GM12878 (cell line): ENCODE data around the gene INSIG1. TPM values are rescaled to one million over a fixed set of nuclear protein-coding genes. Genes with fewer than 3 reads are reported as not detected.

Experiments
- ATAC-seq: fragments of 200-7000 bp; cut with Tn5 transposase; 3 replicates; pipeline ENCODE4 v1.9.1; 2020; ENCODE audit warnings: mild to moderate bottlenecking, moderate library complexity
- BruUV-seq: library from RNA; stranded (reverse); fragments of 400-500 nt; replicated peaks from 2 replicates; lab custom pipeline; 2021; lab: Mats Ljungman, UMichigan
- CTCF ChIA-PET: fragments of 300-600 bp; sonication (Branson Sonifier 250); formaldehyde crosslinking; extraction: SDS; loops from one replicate; lab custom pipeline; 2021; ENCODE audit warnings: inconsistent platforms; lab: Yijun Ruan, JAX
- POLR2A ChIA-PET: fragments of 350-600 bp; formaldehyde crosslinking; extraction: SDS; loops from one replicate; lab custom pipeline; 2021; ENCODE audit warnings: inconsistent platforms; lab: Charles Lee
- RAD21 ChIA-PET: fragments of 300-600 bp; sonication (Branson Sonifier 250); formaldehyde crosslinking; loops from one replicate; lab custom pipeline; 2023; ENCODE audit warnings: antibody characterized with exemption; ENCODE audit not compliant: unreplicated experiment; lab: Charles Lee
- SMC1A ChIA-PET: fragments of 300-600 bp; sonication (Branson Sonifier 250); formaldehyde crosslinking; loops from one replicate; lab custom pipeline; 2023; ENCODE audit not compliant: unreplicated experiment, uncharacterized antibody; lab: Charles Lee
- DNase-seq: peaks from one replicate; pipeline ENCODE4 v3.0.0-alpha.2; 2011; ENCODE audit warnings: low read depth, low spot score
- FAIRE-seq: peaks from 3 replicates; lab custom pipeline; 2011; peaks lifted over from hg19 to GRCh38; lab: Jason Lieb, UNC
- H2AFZ ChIP-seq: 2 replicates; pipeline ENCODE4 v1.6.0; 2011; ENCODE audit warnings: low read depth, low read length, control low read depth; ENCODE audit not compliant: control insufficient read depth
- H3K27ac ChIP-seq: 2 replicates; pipeline ENCODE4 v1.5.1; 2011; ENCODE audit warnings: control low read depth; ENCODE audit not compliant: control insufficient read depth, insufficient read depth
- H3K27me3 ChIP-seq, 2 experiments: replicated peaks in 1 of 2; 2 replicates each; pipeline versions ENCODE4 v1.6.0 to v1.6.1; 2011; ENCODE audit warnings: low read length in 1 of 2; ENCODE audit not compliant: control insufficient read depth in 2 of 2, insufficient read depth in 2 of 2
- H3K36me3 ChIP-seq, 2 experiments: 2 replicates each; pipeline ENCODE4 v1.5.1; 2011; ENCODE audit warnings: low read length in 1 of 2; ENCODE audit not compliant: control insufficient read depth in 2 of 2, insufficient read depth in 2 of 2
- H3K4me1 ChIP-seq: 2 replicates; pipeline ENCODE4 v1.6.1; 2011; ENCODE audit warnings: mild to moderate bottlenecking, low read length, moderate library complexity, mixed read lengths; ENCODE audit not compliant: control insufficient read depth, insufficient read depth
- H3K4me2 ChIP-seq: 2 replicates; pipeline ENCODE4 v1.6.0; 2011; ENCODE audit warnings: control low read depth; ENCODE audit not compliant: control insufficient read depth, insufficient read depth
- H3K4me3 ChIP-seq: fragments of 200-600 bp; sonication (generic); 2 replicates; pipeline ENCODE4 v1.5.1; 2016
- H3K79me2 ChIP-seq: 2 replicates; pipeline ENCODE4 v1.6.0; 2011; ENCODE audit warnings: low read length; ENCODE audit not compliant: control insufficient read depth, insufficient read depth
- H3K9ac ChIP-seq: 2 replicates; pipeline ENCODE4 v1.8.0; 2011; ENCODE audit warnings: low read length, control low read depth, mixed read lengths; ENCODE audit not compliant: control insufficient read depth, insufficient read depth
- H3K9me3 ChIP-seq: replicated peaks from 3 replicates; pipeline ENCODE4 v1.5.1; 2011; ENCODE audit warnings: mild to moderate bottlenecking, low read length; ENCODE audit not compliant: control insufficient read depth, insufficient read depth
- H4K20me1 ChIP-seq: 2 replicates; pipeline ENCODE4 v1.6.0; 2011; ENCODE audit not compliant: control insufficient read depth, insufficient read depth
- FOS ChIP-seq: IDR thresholded peaks from 3 replicates; pipeline ENCODE4 v1.6.1; 2011; ENCODE audit warnings: borderline replicate concordance; ENCODE audit not compliant: insufficient read length; ENCODE audit errors: extremely low read depth
- GATAD2B ChIP-seq: fragments of 450-650 bp; conservative IDR thresholded peaks from 2 replicates; pipeline ENCODE4 v1.6.1; 2017; ENCODE audit warnings: low read depth, mild to moderate bottlenecking, moderate library complexity
- MTA2 ChIP-seq: fragments of 450-650 bp; IDR thresholded peaks from 2 replicates; pipeline ENCODE4 v1.6.1; 2016; ENCODE audit warnings: low read depth, mild to moderate bottlenecking, moderate library complexity
- PAX5 ChIP-seq: IDR thresholded peaks from 2 replicates; pipeline ENCODE4 v1.6.1; 2011; ENCODE audit warnings: low read depth, low read length, borderline replicate concordance
- ZNF622 ChIP-seq: fragments of 450-650 bp; IDR thresholded peaks from 2 replicates; pipeline ENCODE4 v1.6.1; 2017; ENCODE audit warnings: mild to moderate bottlenecking, inconsistent platforms
- WGBS: methylation state at CpG from one replicate; pipeline ENCODE4 v1.1.6; 2016; ENCODE audit warnings: low lambda C conversion rate; ENCODE audit not compliant: insufficient replicate concordance, insufficient coverage; ENCODE audit errors: missing lambda C conversion rate; 5-methylcytosine and 5-hydroxymethylcytosine counted together
- in situ Hi-C: fragments of 300-500 bp; cut with MboI; formaldehyde crosslinking; loops from 9 replicates; pipeline ENCODE4 v1.14.3; 2018; ENCODE audit warnings: mixed read lengths
- intact Hi-C: fragments of 100-400 bp; cut with micrococcal nuclease; formaldehyde crosslinking; loops from one replicate; pipeline ENCODE4 v1.14.2; 2022; ENCODE audit not compliant: unreplicated experiment
- polyA plus RNA-seq, 11 experiments: library from polyadenylated mRNA; depleted of rRNA in 4 of 11; unstranded in 6 of 11; stranded (reverse) in 5 of 11; fragments of >200 nt; fragmentation: Nextera tagmentation in 4 of 11; fragmentation: Illumina TruSeq in 1 of 11; extraction: Ambion mirVana in 4 of 11; extraction: Trizol in 1 of 11; gene quantifications; 1 replicate in 1 of 11; 2 replicates in 10 of 11; pipeline versions ENCODE4 v1.2.1 to v1.2.3, GENCODE V29; 2011 to 2016; ENCODE audit warnings: inconsistent platforms in 2 of 11, missing spikeins in 2 of 11, low read depth in 1 of 11
- total RNA-seq, 4 experiments: library from RNA; depleted of rRNA in 3 of 4; stranded (reverse); fragments of >200 nt in 3 of 4; fragmentation: Illumina TruSeq in 1 of 4; extraction: Trizol in 1 of 4; gene quantifications; 2 replicates each; pipeline versions ENCODE4 v1.2.1 to v1.2.3, GENCODE V29; 2013 to 2021
- TF ChIP-seq, protein P1 (sequence below): IDR thresholded peaks from 2 replicates; pipeline ENCODE4 v1.6.1; 2011; ENCODE audit warnings: low read depth, low read length, improper control_type of control experiment, borderline replicate concordance
- TF ChIP-seq, protein P2 (sequence below): fragments of 450-650 bp; IDR thresholded peaks from 2 replicates; pipeline ENCODE4 v1.6.1; 2017; ENCODE audit warnings: mild to moderate bottlenecking, moderate library complexity
- TF ChIP-seq, protein P3 (sequence below): fragments of 450-650 bp; formaldehyde crosslinking; IDR thresholded peaks from 2 replicates; pipeline ENCODE4 v1.4.0; 2020; ENCODE audit warnings: mild to moderate bottlenecking, moderate library complexity
- TF ChIP-seq, protein P4 (sequence below): IDR thresholded peaks from 2 replicates; pipeline ENCODE4 v1.6.1; 2011; ENCODE audit warnings: mild to moderate bottlenecking, low read depth, low read length, moderate library complexity; ENCODE audit not compliant: insufficient replicate concordance

Gene INSIG1
- total and polyA plus RNA-seq, 10 of the 15 experiments (the other 5 are each of a cell fraction or from before 2014, with no cell fraction given) = 29.6 to 168 (median 91.1) TPM

DNA sequence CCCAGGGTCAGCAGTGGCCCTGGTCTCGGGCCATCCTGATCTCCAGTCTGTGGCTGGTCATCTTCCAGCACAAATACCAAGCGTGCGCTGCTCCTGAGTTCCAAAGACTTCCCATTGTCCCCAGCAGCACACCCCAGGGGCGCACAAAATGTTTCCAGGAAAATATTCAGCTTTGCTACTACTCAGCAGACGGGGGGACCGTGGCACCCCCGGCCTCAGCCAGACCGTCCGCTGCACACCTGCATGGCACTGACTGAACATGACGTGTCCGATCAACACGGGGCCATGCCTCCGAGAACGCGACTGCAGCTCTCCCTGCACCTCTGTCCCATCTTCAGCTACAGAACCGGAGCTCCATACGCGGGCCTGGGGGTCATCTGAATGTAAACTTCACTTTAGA is 9.6 kb upstream of the INSIG1 start (continued):
- TF ChIP-seq MTA2 (no peak), FOS (no peak), GATAD2B (no peak)
- TF ChIP-seq, protein P1, sequence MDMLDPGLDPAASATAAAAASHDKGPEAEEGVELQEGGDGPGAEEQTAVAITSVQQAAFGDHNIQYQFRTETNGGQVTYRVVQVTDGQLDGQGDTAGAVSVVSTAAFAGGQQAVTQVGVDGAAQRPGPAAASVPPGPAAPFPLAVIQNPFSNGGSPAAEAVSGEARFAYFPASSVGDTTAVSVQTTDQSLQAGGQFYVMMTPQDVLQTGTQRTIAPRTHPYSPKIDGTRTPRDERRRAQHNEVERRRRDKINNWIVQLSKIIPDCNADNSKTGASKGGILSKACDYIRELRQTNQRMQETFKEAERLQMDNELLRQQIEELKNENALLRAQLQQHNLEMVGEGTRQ = no peak

DNA sequence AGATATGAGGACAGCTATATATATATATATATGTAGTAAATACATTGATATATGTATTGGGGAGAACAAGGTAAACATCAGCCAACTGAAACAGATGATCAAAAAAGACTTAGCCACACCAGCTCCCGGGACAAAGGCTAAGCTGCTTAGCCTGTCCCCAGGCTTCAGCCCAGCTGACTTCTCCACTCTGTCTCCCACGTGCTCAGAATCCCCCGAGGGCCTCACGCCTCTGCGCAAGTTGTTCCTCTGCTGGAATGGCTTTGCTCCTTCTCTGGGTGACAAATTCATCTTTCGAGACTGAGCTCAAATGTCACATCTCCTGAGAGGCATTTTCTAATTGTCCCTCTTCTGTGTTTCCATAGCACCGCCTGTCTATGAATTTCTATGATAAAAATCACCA is 8.6 kb upstream of the INSIG1 start:
- DNase-seq (no peak), FAIRE-seq (no peak), ATAC-seq (no peak)
- CTCF ChIA-PET = interaction anchor here (0.7 to 1.0 kb wide), 2 partner anchors 11 to 83 kb away, joined by 3 to 5 read pairs; no protein-coding TSS in a partner anchor
- no TSS peak for BruUV-seq
- no peak overlapping the region for H3K4me3 ChIP-seq
- POLR2A ChIA-PET = no interaction called here
- WGBS = 66% methylated on average over 7 of the region's 7 CpGs
- no peak overlapping the region for H3K9ac ChIP-seq
- no peak overlapping the region for H3K4me2 ChIP-seq
- peaks cover 13% of the 10 kb centered on the region for H3K4me1 ChIP-seq
- no peak overlapping the region for H2AFZ ChIP-seq
- RAD21 ChIA-PET = interaction anchor here (1.3 to 1.4 kb wide), 2 partner anchors 13 to 361 kb away, joined by 3 read pairs; no protein-coding TSS in a partner anchor
- no peaks in the 10 kb centered on the region; the same call in 2 of the 3 replicates for H3K9me3 ChIP-seq
- in situ Hi-C loops = no loop called here
- H3K27ac ChIP-seq = no peak overlapping the region
- H4K20me1 ChIP-seq = no peaks in the 10 kb centered on the region
- H3K36me3 ChIP-seq = no peaks in the 10 kb centered on the region
- SMC1A ChIA-PET = no interaction called here
- no peaks in the 10 kb centered on the region for H3K79me2 ChIP-seq
- intact Hi-C loops = no loop called here
- H3K27me3 ChIP-seq = no peaks in the 10 kb centered on the region; a peak in 1 of 4 replicates
- no peak for TF ChIP-seq ZNF622
- TF ChIP-seq, protein P2, sequence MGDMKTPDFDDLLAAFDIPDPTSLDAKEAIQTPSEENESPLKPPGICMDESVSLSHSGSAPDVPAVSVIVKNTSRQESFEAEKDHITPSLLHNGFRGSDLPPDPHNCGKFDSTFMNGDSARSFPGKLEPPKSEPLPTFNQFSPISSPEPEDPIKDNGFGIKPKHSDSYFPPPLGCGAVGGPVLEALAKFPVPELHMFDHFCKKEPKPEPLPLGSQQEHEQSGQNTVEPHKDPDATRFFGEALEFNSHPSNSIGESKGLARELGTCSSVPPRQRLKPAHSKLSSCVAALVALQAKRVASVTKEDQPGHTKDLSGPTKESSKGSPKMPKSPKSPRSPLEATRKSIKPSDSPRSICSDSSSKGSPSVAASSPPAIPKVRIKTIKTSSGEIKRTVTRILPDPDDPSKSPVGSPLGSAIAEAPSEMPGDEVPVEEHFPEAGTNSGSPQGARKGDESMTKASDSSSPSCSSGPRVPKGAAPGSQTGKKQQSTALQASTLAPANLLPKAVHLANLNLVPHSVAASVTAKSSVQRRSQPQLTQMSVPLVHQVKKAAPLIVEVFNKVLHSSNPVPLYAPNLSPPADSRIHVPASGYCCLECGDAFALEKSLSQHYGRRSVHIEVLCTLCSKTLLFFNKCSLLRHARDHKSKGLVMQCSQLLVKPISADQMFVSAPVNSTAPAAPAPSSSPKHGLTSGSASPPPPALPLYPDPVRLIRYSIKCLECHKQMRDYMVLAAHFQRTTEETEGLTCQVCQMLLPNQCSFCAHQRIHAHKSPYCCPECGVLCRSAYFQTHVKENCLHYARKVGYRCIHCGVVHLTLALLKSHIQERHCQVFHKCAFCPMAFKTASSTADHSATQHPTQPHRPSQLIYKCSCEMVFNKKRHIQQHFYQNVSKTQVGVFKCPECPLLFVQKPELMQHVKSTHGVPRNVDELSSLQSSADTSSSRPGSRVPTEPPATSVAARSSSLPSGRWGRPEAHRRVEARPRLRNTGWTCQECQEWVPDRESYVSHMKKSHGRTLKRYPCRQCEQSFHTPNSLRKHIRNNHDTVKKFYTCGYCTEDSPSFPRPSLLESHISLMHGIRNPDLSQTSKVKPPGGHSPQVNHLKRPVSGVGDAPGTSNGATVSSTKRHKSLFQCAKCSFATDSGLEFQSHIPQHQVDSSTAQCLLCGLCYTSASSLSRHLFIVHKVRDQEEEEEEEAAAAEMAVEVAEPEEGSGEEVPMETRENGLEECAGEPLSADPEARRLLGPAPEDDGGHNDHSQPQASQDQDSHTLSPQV = no peak
- TF ChIP-seq PAX5 = no peak
- TF ChIP-seq, protein P3, sequence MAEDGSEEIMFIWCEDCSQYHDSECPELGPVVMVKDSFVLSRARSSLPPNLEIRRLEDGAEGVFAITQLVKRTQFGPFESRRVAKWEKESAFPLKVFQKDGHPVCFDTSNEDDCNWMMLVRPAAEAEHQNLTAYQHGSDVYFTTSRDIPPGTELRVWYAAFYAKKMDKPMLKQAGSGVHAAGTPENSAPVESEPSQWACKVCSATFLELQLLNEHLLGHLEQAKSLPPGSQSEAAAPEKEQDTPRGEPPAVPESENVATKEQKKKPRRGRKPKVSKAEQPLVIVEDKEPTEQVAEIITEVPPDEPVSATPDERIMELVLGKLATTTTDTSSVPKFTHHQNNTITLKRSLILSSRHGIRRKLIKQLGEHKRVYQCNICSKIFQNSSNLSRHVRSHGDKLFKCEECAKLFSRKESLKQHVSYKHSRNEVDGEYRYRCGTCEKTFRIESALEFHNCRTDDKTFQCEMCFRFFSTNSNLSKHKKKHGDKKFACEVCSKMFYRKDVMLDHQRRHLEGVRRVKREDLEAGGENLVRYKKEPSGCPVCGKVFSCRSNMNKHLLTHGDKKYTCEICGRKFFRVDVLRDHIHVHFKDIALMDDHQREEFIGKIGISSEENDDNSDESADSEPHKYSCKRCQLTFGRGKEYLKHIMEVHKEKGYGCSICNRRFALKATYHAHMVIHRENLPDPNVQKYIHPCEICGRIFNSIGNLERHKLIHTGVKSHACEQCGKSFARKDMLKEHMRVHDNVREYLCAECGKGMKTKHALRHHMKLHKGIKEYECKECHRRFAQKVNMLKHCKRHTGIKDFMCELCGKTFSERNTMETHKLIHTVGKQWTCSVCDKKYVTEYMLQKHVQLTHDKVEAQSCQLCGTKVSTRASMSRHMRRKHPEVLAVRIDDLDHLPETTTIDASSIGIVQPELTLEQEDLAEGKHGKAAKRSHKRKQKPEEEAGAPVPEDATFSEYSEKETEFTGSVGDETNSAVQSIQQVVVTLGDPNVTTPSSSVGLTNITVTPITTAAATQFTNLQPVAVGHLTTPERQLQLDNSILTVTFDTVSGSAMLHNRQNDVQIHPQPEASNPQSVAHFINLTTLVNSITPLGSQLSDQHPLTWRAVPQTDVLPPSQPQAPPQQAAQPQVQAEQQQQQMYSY = no peak
- TF ChIP-seq, protein P4, sequence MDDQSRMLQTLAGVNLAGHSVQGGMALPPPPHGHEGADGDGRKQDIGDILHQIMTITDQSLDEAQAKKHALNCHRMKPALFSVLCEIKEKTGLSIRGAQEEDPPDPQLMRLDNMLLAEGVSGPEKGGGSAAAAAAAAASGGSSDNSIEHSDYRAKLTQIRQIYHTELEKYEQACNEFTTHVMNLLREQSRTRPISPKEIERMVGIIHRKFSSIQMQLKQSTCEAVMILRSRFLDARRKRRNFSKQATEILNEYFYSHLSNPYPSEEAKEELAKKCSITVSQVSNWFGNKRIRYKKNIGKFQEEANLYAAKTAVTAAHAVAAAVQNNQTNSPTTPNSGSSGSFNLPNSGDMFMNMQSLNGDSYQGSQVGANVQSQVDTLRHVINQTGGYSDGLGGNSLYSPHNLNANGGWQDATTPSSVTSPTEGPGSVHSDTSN = no peak
